Activated CD4-positive, alpha-beta T cell treated with anti-CD3 and anti-CD28 coated beads, Interleukin-2, amount 10 ng/mL, durations not matched to agents 7 days and 5 days (primary cell): ENCODE data around the gene GPR63. TPM values are rescaled to one million over a fixed set of nuclear protein-coding genes. Genes with fewer than 3 reads are reported as not detected.

Source experiments
- CTCF ChIA-PET: fragments of 350-600 bp; sonication (Branson Sonifier 250); formaldehyde crosslinking; loops from one replicate; lab custom pipeline; 2021; ENCODE audit warnings: antibody characterized with exemption; lab: Charles Lee
- POLR2A ChIA-PET: fragments of 350-600 bp; sonication (Branson Sonifier 250); formaldehyde crosslinking; loops from one replicate; lab custom pipeline; 2021; ENCODE audit warnings: antibody characterized with exemption; lab: Charles Lee
- DNase-seq: peaks from one replicate; pipeline ENCODE4 v3.0.0-alpha.2; 2020
- H3K27ac Mint-ChIP-seq: one replicate; pipeline ENCODE4 v1.8.0; 2021; ENCODE audit warnings: mild to moderate bottlenecking, moderate library complexity, mixed read lengths
- H3K27me3 Mint-ChIP-seq: one replicate; pipeline ENCODE4 v1.8.0; 2021; ENCODE audit warnings: mixed read lengths
- H3K36me3 Mint-ChIP-seq: one replicate; pipeline ENCODE4 v1.8.0; 2021; ENCODE audit warnings: low read depth, mixed read lengths
- H3K4me1 Mint-ChIP-seq: one replicate; pipeline ENCODE4 v1.8.0; 2021; ENCODE audit warnings: mixed read lengths
- H3K4me3 Mint-ChIP-seq: one replicate; pipeline ENCODE4 v1.8.0; 2021; ENCODE audit warnings: mild to moderate bottlenecking, moderate library complexity, mixed read lengths
- H3K9me3 Mint-ChIP-seq: one replicate; pipeline ENCODE4 v1.8.0; 2021; ENCODE audit warnings: mixed read lengths
- total RNA-seq, 2 experiments: library from RNA; stranded (reverse); gene quantifications; one replicate each; pipeline ENCODE4 v1.2.3, GENCODE V29; 2021

The GPR63 gene
- total RNA-seq, 2 experiments from 2014 or later, result 2.8 to 2.9 TPM

DNA sequence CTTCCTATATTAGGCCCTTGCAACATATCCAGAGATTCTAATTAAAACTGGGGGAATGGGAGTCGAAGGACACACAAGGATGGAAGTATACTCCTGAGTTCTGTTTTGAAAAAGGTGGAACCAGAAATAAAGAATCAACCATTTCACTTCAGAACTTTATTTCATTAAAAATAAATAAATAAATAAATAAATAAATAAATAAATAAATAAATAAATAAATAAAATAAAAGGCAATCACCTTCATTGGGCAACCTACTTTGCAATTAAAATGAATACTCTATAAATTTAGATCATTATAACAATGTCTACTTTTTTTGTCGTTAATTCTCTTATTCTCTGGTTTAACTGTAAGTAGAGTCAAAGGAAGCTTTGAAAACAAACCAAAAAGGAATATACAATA, 25.6 kb downstream of the GPR63 start:
- H3K9me3 Mint-ChIP-seq, result no peaks in the 10 kb centered on the region
- no peak overlapping the region for H3K27ac Mint-ChIP-seq
- H3K36me3 Mint-ChIP-seq, result no peaks in the 10 kb centered on the region
- peaks cover 1% of the 10 kb centered on the region for H3K27me3 Mint-ChIP-seq
- CTCF ChIA-PET, result no interaction called here
- POLR2A ChIA-PET, result no interaction called here
- no peak for DNase-seq
- no peak overlapping the region for H3K4me3 Mint-ChIP-seq
- H3K4me1 Mint-ChIP-seq, result no peaks in the 10 kb centered on the region

DNA sequence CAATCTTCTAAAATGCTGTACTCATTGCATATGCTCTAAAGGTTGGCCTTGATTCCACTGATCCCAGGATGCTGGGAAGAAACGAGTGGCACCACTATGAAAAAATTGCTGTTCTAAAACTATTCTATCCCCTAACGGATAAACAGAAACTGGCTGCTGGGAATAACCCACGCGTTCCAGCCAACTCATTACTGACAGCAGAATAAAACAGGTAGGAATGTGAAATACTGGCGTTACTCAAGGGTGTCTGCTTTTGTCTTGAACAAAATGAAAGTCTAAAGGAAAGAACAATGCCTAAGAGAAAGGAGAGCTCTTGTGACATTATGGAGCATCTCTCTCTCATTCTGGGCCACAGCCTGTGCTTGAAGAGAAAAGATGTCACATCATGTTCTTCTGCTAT, 26.1 kb downstream of the GPR63 start:
- CTCF ChIA-PET, result no interaction called here
- no peak for DNase-seq
- Mint-ChIP-seq H3K27ac (no peak overlapping the region), H3K4me3 (no peak overlapping the region), H3K27me3 (peaks cover 1% of the 10 kb centered on the region), H3K4me1 (no peaks in the 10 kb centered on the region), H3K36me3 (no peaks in the 10 kb centered on the region), H3K9me3 (no peaks in the 10 kb centered on the region)
- POLR2A ChIA-PET, result no interaction called here

- no peak overlapping the region for H3K4me3 Mint-ChIP-seq
- ChIA-PET CTCF (no interaction called here), POLR2A (no interaction called here)
- H3K27ac Mint-ChIP-seq, result no peak overlapping the region
- peaks cover 1% of the 10 kb centered on the region for H3K27me3 Mint-ChIP-seq
- DNase-seq, result no peak
- no peaks in the 10 kb centered on the region for H3K4me1 Mint-ChIP-seq
- no peaks in the 10 kb centered on the region for H3K36me3 Mint-ChIP-seq
- no peaks in the 10 kb centered on the region for H3K9me3 Mint-ChIP-seq
These were observed 28.2 kb downstream of the GPR63 start for GRCh38 chr6:96809119-96809518.

- Mint-ChIP-seq H3K27ac (no peak overlapping the region), H3K36me3 (no peaks in the 10 kb centered on the region), H3K27me3 (no peaks in the 10 kb centered on the region), H3K4me1 (no peaks in the 10 kb centered on the region), H3K9me3 (no peaks in the 10 kb centered on the region), H3K4me3 (no peak overlapping the region)
- no peak for DNase-seq
- ChIA-PET CTCF (interaction anchor here (0.8 kb wide), 1 partner anchor 27 kb away, joined by 3 read pairs; no protein-coding TSS in a partner anchor), POLR2A (no interaction called here)
These were observed 34.2 kb downstream of the GPR63 start for GRCh38 chr6:96803106-96803481.

DNA sequence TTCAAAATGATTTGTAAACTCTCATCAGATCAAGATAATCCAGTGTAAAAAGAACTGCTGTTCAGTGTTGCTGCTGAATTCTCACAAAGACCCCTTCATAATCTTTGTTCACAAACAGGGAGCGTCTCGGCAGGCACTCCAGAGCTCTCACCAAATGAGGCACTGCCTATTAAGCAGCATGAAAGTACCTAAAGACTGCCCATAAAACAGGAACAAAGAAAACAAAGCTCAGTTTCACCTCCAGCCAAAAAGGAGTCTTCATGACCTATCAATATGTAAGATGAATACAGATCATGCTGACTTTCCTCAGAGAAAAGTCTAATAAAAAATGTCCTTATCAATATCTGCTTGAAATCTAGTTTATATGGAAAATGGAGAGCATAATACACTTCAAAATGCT, 41.8 kb downstream of the GPR63 start:
- Mint-ChIP-seq H3K27me3 (no peaks in the 10 kb centered on the region), H3K27ac (no peak overlapping the region), H3K9me3 (no peaks in the 10 kb centered on the region), H3K36me3 (no peaks in the 10 kb centered on the region), H3K4me3 (no peak overlapping the region), H3K4me1 (no peaks in the 10 kb centered on the region)
- no peak for DNase-seq
- ChIA-PET POLR2A (no interaction called here), CTCF (no interaction called here)

GRCh38 chr6:96794980-96795379, 42.3 kb downstream of the GPR63 start:
- CTCF ChIA-PET, result no interaction called here
- DNase-seq, result no peak
- no peaks in the 10 kb centered on the region for H3K4me1 Mint-ChIP-seq
- no peak overlapping the region for H3K4me3 Mint-ChIP-seq
- no peaks in the 10 kb centered on the region for H3K9me3 Mint-ChIP-seq
- H3K36me3 Mint-ChIP-seq, result no peaks in the 10 kb centered on the region
- H3K27ac Mint-ChIP-seq, result no peak overlapping the region
- POLR2A ChIA-PET, result no interaction called here
- H3K27me3 Mint-ChIP-seq, result no peaks in the 10 kb centered on the region

GRCh38 chr6:96792561-96793190, 44.6 kb downstream of the GPR63 start:
- DNase-seq, result no peak
- ChIA-PET POLR2A (no interaction called here), CTCF (interaction anchor here (0.6 kb wide), 1 partner anchor 21 kb away, joined by 3 read pairs; no protein-coding TSS in a partner anchor)
- H3K27ac Mint-ChIP-seq, result no peak overlapping the region
- no peak overlapping the region for H3K4me3 Mint-ChIP-seq
- H3K27me3 Mint-ChIP-seq, result no peaks in the 10 kb centered on the region
- no peaks in the 10 kb centered on the region for H3K9me3 Mint-ChIP-seq
- no peaks in the 10 kb centered on the region for H3K36me3 Mint-ChIP-seq
- no peaks in the 10 kb centered on the region for H3K4me1 Mint-ChIP-seq

DNA sequence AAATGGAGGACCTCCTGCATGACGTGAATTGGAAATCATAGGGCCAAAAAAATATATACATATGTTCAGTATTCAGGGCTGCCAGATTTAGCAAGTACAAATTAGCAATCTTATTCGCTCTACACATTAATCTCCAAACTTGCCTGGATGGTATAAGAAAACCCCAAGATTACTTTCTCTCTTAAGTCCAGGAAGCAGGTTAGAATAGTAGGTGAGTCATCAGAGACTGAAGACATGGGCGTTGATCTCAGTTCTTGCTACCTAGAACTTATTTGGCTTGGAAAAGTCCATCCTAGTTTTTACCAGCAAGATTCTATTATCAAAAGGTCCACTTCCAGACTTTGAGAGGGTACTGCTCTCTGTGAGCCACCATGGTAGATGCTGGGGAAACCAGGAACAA, 47.4 kb downstream of the GPR63 start:
- no peaks in the 10 kb centered on the region for H3K36me3 Mint-ChIP-seq
- H3K9me3 Mint-ChIP-seq, result no peaks in the 10 kb centered on the region
- H3K4me1 Mint-ChIP-seq, result no peaks in the 10 kb centered on the region
- no peak overlapping the region for H3K4me3 Mint-ChIP-seq
- ChIA-PET CTCF (no interaction called here), POLR2A (no interaction called here)
- H3K27ac Mint-ChIP-seq, result no peak overlapping the region
- H3K27me3 Mint-ChIP-seq, result no peaks in the 10 kb centered on the region
- DNase-seq, result no peak

GRCh38 chr6:96787846-96788580, 49.3 kb downstream of the GPR63 start:
- Mint-ChIP-seq H3K4me3 (no peak overlapping the region), H3K36me3 (no peaks in the 10 kb centered on the region), H3K27ac (no peak overlapping the region), H3K27me3 (no peaks in the 10 kb centered on the region), H3K9me3 (no peaks in the 10 kb centered on the region), H3K4me1 (no peaks in the 10 kb centered on the region)
- no peak for DNase-seq
- POLR2A ChIA-PET, result no interaction called here
- CTCF ChIA-PET, result interaction anchor here (1.5 kb wide), 1 partner anchor 11 kb away, joined by 3 read pairs; no protein-coding TSS in a partner anchor

- Mint-ChIP-seq H3K27me3 (peaks cover 1% of the 10 kb centered on the region), H3K4me3 (no peak overlapping the region), H3K9me3 (no peaks in the 10 kb centered on the region), H3K4me1 (no peaks in the 10 kb centered on the region), H3K36me3 (no peaks in the 10 kb centered on the region), H3K27ac (no peak overlapping the region)
- CTCF ChIA-PET, result no interaction called here
- POLR2A ChIA-PET, result no interaction called here
- no peak for DNase-seq
These were observed 50.9 kb downstream of the GPR63 start for GRCh38 chr6:96786336-96786735.

DNA sequence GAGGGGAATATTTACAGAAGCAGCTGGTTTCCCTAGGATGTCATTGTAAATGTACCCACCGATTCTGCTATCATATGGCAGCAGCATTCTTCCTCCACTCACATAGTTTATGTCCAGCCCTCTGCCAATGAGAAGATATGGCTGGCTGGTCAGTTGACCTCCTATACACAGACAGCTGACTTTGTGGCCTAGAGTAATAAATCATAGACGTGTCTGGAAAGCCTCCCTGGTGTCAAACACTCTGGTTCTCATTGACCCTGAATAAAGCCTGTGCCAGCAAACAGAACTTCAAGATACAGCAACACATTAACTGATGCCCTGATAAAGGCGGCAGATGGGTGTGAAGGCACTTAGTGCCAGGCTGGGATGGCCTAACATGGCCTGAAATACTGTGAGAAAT, 52.6 kb downstream of the GPR63 start:
- no peaks in the 10 kb centered on the region for H3K36me3 Mint-ChIP-seq
- H3K9me3 Mint-ChIP-seq, result no peaks in the 10 kb centered on the region
- peaks cover 3% of the 10 kb centered on the region for H3K27me3 Mint-ChIP-seq
- H3K4me3 Mint-ChIP-seq, result no peak overlapping the region
- ChIA-PET POLR2A (no interaction called here), CTCF (interaction anchor here (1.0 kb wide), 1 partner anchor 9 kb away, joined by 3 read pairs; no protein-coding TSS in a partner anchor)
- H3K27ac Mint-ChIP-seq, result no peak overlapping the region
- DNase-seq, result no peak
- H3K4me1 Mint-ChIP-seq, result no peaks in the 10 kb centered on the region

GRCh38 chr6:96783307-96783706, 54.0 kb downstream of the GPR63 start:
- peaks cover 7% of the 10 kb centered on the region for H3K27me3 Mint-ChIP-seq

GRCh38 chr6:96781557-96781956, 55.7 kb downstream of the GPR63 start:
- no peak overlapping the region for H3K4me3 Mint-ChIP-seq
- H3K4me1 Mint-ChIP-seq, result no peaks in the 10 kb centered on the region
- H3K27me3 Mint-ChIP-seq, result peaks cover 8% of the 10 kb centered on the region
- H3K27ac Mint-ChIP-seq, result no peak overlapping the region
- DNase-seq, result no peak
- no peaks in the 10 kb centered on the region for H3K9me3 Mint-ChIP-seq
- ChIA-PET CTCF (no interaction called here), POLR2A (no interaction called here)
- H3K36me3 Mint-ChIP-seq, result no peaks in the 10 kb centered on the region

More at GRCh38 chr6:96783307-96783706, 54.0 kb downstream of the GPR63 start:
- Mint-ChIP-seq H3K27ac (no peak overlapping the region), H3K36me3 (no peaks in the 10 kb centered on the region), H3K9me3 (no peaks in the 10 kb centered on the region), H3K4me3 (no peak overlapping the region), H3K4me1 (no peaks in the 10 kb centered on the region)
- ChIA-PET POLR2A (no interaction called here), CTCF (no interaction called here)
- DNase-seq, result no peak
